Measurements from ENCODE around the gene ELF5. TPM values are rescaled to one million over a fixed set of nuclear protein-coding genes. Genes with fewer than 3 reads are reported as not detected.

ELF5 gene
- total and polyA plus RNA-seq, 2 donors (not counting 1 experiment from before 2014, with no cell fraction given), result not detected

DNA sequence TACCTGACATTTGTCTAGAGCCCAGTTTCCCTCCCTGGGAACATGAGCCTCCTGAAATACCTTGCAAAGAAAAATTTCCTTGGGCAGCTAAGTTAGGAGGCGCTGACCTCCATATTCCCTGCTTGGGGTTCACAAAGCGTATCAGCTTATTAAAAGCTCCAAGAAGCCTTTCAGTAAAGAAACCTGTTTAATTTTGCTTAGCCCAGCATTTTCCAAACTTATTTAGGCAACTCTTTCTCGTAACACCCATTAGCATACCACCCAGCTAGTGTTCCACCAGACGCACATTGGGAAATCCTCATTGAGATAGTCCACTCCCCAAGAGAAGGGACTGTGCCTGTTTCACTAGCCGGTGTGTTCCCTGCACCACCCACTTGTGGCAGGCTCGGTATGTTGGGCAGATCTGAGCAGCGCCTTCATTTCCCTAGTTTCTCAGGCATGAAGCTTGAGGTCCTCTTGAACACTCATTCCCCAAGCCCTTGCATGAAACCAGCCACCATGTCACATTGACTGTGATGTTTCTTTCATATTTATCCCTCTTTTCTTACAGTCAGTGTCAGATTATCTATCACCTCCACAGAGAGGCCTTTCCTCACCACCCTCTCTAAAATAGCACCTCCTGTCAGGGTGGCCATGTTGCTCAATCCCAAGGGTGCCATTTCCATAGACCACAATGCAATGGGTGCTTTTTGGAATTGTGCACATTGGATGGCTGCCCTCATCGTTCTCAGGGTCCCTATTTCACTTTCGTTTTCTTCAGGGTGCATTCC is 12.5 kb upstream of the ELF5 start:
- H3K27me3 ChIP-seq (ENCODE audit: control insufficient read depth, insufficient read depth, low read length), result peaks cover 9% of the 10 kb centered on the region
- H3K36me3 ChIP-seq (ENCODE audit: control insufficient read depth, insufficient read depth, low read length), result no peaks in the 10 kb centered on the region
- no peak overlapping the region for H3K27ac ChIP-seq (ENCODE audit: insufficient read depth, low read length)
- TF ChIP-seq, protein P1, sequence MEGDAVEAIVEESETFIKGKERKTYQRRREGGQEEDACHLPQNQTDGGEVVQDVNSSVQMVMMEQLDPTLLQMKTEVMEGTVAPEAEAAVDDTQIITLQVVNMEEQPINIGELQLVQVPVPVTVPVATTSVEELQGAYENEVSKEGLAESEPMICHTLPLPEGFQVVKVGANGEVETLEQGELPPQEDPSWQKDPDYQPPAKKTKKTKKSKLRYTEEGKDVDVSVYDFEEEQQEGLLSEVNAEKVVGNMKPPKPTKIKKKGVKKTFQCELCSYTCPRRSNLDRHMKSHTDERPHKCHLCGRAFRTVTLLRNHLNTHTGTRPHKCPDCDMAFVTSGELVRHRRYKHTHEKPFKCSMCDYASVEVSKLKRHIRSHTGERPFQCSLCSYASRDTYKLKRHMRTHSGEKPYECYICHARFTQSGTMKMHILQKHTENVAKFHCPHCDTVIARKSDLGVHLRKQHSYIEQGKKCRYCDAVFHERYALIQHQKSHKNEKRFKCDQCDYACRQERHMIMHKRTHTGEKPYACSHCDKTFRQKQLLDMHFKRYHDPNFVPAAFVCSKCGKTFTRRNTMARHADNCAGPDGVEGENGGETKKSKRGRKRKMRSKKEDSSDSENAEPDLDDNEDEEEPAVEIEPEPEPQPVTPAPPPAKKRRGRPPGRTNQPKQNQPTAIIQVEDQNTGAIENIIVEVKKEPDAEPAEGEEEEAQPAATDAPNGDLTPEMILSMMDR (conservative IDR thresholded peaks at IDR 0.05 in 1 of 2, IDR thresholded peaks at IDR 0.05 in 1 of 2; ENCODE audit: low read depth in 1 of 2, low read length in 2 of 2), result no peak
- no peak for TF ChIP-seq EZH2 (IDR thresholded peaks at IDR 0.05; ENCODE audit: low read length, missing control alignments)
- no peaks in the 10 kb centered on the region for H4K20me1 ChIP-seq (ENCODE audit: control insufficient read depth, extremely low read depth, insufficient read depth, low read length)
- no peaks in the 10 kb centered on the region for H3K79me2 ChIP-seq (ENCODE audit: control insufficient read depth, insufficient read depth, low read length)
- no peak for DNase-seq (ENCODE audit: low read depth in 2 of 2)
- no peak overlapping the region for H3K4me3 ChIP-seq (replicated peaks in 1 of 4; ENCODE audit: control extremely low read depth in 1 of 4, insufficient read depth in 1 of 4, low read depth in 3 of 4, low read length in 4 of 4)
- H3K4me2 ChIP-seq (ENCODE audit: extremely low read depth, insufficient read depth, low read length), result no peak overlapping the region
- H3K9me3 ChIP-seq (ENCODE audit: control insufficient read depth, insufficient read depth, low read depth, low read length), result no peaks in the 10 kb centered on the region
- H3K9ac ChIP-seq (ENCODE audit: insufficient read depth, low read length), result no peak overlapping the region
- no peaks in the 10 kb centered on the region for H3K4me1 ChIP-seq (ENCODE audit: control insufficient read depth, extremely low read depth, insufficient read depth, low read length)
- H2AFZ ChIP-seq (ENCODE audit: low read length), result no peak overlapping the region

DNA sequence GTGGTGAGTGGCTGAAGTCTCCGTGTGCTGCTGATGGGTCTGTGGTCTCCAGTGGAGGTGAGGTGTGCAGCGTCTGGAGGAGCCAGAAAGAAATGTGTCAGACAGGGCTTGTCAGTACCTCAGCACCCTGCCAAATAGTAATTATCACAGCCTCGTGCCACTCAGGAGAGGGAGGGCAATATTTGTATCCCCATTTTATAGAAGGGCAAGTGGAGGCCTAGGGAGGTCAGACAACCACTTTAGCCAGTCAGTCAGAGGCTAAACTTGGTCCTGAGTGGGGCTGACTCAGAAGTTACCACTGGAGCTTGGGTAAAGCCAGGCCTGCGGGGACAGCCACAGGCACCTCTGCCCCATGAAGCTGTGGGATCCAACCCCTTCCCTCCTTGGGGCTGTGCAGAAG is 11.5 kb upstream of the ELF5 start:
- no peak for TF ChIP-seq EZH2 (IDR thresholded peaks at IDR 0.05; ENCODE audit: low read length, missing control alignments)
- TF ChIP-seq, protein P1 (conservative IDR thresholded peaks at IDR 0.05 in 1 of 2, IDR thresholded peaks at IDR 0.05 in 1 of 2; ENCODE audit: low read depth in 1 of 2, low read length in 2 of 2), result no peak
- peaks cover 9% of the 10 kb centered on the region for H3K27me3 ChIP-seq (ENCODE audit: control insufficient read depth, insufficient read depth, low read length)
- H3K4me2 ChIP-seq (ENCODE audit: extremely low read depth, insufficient read depth, low read length), result no peak overlapping the region
- DNase-seq (ENCODE audit: low read depth in 2 of 2), result no peak
- no peak overlapping the region for H3K27ac ChIP-seq (ENCODE audit: insufficient read depth, low read length)
- H4K20me1 ChIP-seq (ENCODE audit: control insufficient read depth, extremely low read depth, insufficient read depth, low read length), result no peaks in the 10 kb centered on the region
- H2AFZ ChIP-seq (ENCODE audit: low read length), result no peak overlapping the region
- H3K4me3 ChIP-seq (replicated peaks in 1 of 4; ENCODE audit: control extremely low read depth in 1 of 4, insufficient read depth in 1 of 4, low read depth in 3 of 4, low read length in 4 of 4), result no peak overlapping the region
- no peaks in the 10 kb centered on the region for H3K4me1 ChIP-seq (ENCODE audit: control insufficient read depth, extremely low read depth, insufficient read depth, low read length)
- H3K79me2 ChIP-seq (ENCODE audit: control insufficient read depth, insufficient read depth, low read length), result no peaks in the 10 kb centered on the region
- H3K9me3 ChIP-seq (ENCODE audit: control insufficient read depth, insufficient read depth, low read depth, low read length), result no peaks in the 10 kb centered on the region
- H3K9ac ChIP-seq (ENCODE audit: insufficient read depth, low read length), result no peak overlapping the region
- H3K36me3 ChIP-seq (ENCODE audit: control insufficient read depth, insufficient read depth, low read length), result no peaks in the 10 kb centered on the region

DNA sequence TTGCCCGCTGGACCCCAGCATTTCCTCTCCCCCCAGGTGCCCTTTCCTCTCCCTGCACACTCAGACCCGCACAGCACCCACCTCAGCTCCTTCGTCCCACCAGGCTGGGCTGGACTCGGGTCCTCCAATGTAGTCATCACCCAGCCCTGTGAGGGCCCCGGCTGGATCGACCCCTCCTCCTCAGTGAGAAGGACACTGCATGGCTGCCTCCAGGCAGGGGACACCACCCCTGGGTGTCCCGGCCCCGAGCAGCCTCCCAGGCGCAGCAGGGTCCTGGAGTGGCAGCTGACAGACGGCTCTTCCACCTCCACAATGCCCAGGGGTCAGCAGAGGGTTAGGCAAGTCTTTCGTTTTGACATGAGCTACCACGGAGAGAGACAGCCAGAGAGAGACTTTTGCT is 11.1 kb upstream of the ELF5 start:
- Histone ChIP-seq H3K36me3 (ENCODE audit: control insufficient read depth, insufficient read depth, low read length) (no peaks in the 10 kb centered on the region), H2AFZ (ENCODE audit: low read length) (no peak overlapping the region), H3K9me3 (ENCODE audit: control insufficient read depth, insufficient read depth, low read depth, low read length) (no peaks in the 10 kb centered on the region), H3K27ac (ENCODE audit: insufficient read depth, low read length) (no peak overlapping the region), H3K4me1 (ENCODE audit: control insufficient read depth, extremely low read depth, insufficient read depth, low read length) (no peaks in the 10 kb centered on the region), H3K4me2 (ENCODE audit: extremely low read depth, insufficient read depth, low read length) (no peak overlapping the region), H3K79me2 (ENCODE audit: control insufficient read depth, insufficient read depth, low read length) (no peaks in the 10 kb centered on the region), H3K9ac (ENCODE audit: insufficient read depth, low read length) (no peak overlapping the region), H3K27me3 (ENCODE audit: control insufficient read depth, insufficient read depth, low read length) (peaks cover 9% of the 10 kb centered on the region), H4K20me1 (ENCODE audit: control insufficient read depth, extremely low read depth, insufficient read depth, low read length) (no peaks in the 10 kb centered on the region), H3K4me3 (replicated peaks in 1 of 4; ENCODE audit: control extremely low read depth in 1 of 4, insufficient read depth in 1 of 4, low read depth in 3 of 4, low read length in 4 of 4) (no peak overlapping the region)
- DNase-seq (ENCODE audit: low read depth in 2 of 2), result no peak
- TF ChIP-seq EZH2 (IDR thresholded peaks at IDR 0.05; ENCODE audit: low read length, missing control alignments), result no peak
- TF ChIP-seq, protein P1 (conservative IDR thresholded peaks at IDR 0.05 in 1 of 2, IDR thresholded peaks at IDR 0.05 in 1 of 2; ENCODE audit: low read depth in 1 of 2, low read length in 2 of 2), result no peak
